SJCRH30 (cell line): ENCODE results near the gene PNMA6E. TPM values are rescaled to one million over a fixed set of nuclear protein-coding genes. Genes with fewer than 3 reads are reported as not detected.

ENCODE experiments used
- DNase-seq, 2 experiments: peaks; one replicate each; pipeline ENCODE4 v3.0.0-alpha.2; 2015 to 2020
- H3K27ac ChIP-seq: fragments of 250-450 bp; sonication (Bioruptor Pico); 2 replicates; pipeline ENCODE4 v1.5.1; 2020; ENCODE audit warnings: mild to moderate bottlenecking, moderate library complexity
- H3K27me3 ChIP-seq: fragments of 250-450 bp; sonication (Bioruptor Pico); 2 replicates; pipeline ENCODE4 v1.5.1; 2020; ENCODE audit warnings: mild to moderate bottlenecking, moderate library complexity
- H3K36me3 ChIP-seq: fragments of 250-450 bp; sonication (Bioruptor Pico); 2 replicates; pipeline ENCODE4 v1.5.1; 2020; ENCODE audit warnings: mild to moderate bottlenecking, moderate library complexity
- H3K4me1 ChIP-seq: fragments of 250-450 bp; sonication (Bioruptor Pico); 2 replicates; pipeline ENCODE4 v1.5.1; 2020; ENCODE audit warnings: mild to moderate bottlenecking, moderate library complexity
- H3K4me3 ChIP-seq: fragments of 250-450 bp; sonication (Bioruptor Pico); 2 replicates; pipeline ENCODE4 v1.5.1; 2020; ENCODE audit warnings: mild to moderate bottlenecking, moderate library complexity
- H3K9me3 ChIP-seq: fragments of 250-450 bp; sonication (Bioruptor Pico); replicated peaks from 2 replicates; pipeline ENCODE4 v1.5.1; 2020; ENCODE audit warnings: mild to moderate bottlenecking, moderate library complexity
- total RNA-seq: library from RNA; depleted of rRNA; stranded (reverse); fragments of >200 nt; shearing (Covaris generic); gene quantifications from 2 replicates; pipeline ENCODE4 v1.2.3, GENCODE V29; 2014; rRNA removed

PNMA6E gene
- not detected in 2 replicates for total RNA-seq

GRCh38 chrX:153401133-153401764, at the start of gene PNMA6E:
Gene PNMA6E, minus strand, starts transcription at chrX:153401350. Its CDS starts 2,501 bp downstream, at chrX:153398849.
- H3K4me1 ChIP-seq, result no peaks in the 10 kb centered on the region
- no peak within 1 kb of the TSS for H3K4me3 ChIP-seq
- no peak within 1 kb of the TSS for H3K27ac ChIP-seq
- no peaks in the 10 kb centered on the region for H3K27me3 ChIP-seq
- no peaks in the 10 kb centered on the region for H3K36me3 ChIP-seq
- H3K9me3 ChIP-seq, result no peaks in the 10 kb centered on the region
- no peak for DNase-seq

- no peaks in the 10 kb centered on the region for H3K4me1 ChIP-seq
- no peak for DNase-seq
- no peaks in the 10 kb centered on the region for H3K9me3 ChIP-seq
- no peak overlapping the region for H3K4me3 ChIP-seq
- H3K27ac ChIP-seq, result no peak overlapping the region
- no peaks in the 10 kb centered on the region for H3K27me3 ChIP-seq
- no peaks in the 10 kb centered on the region for H3K36me3 ChIP-seq
Observed at GRCh38 chrX:153450949-153451277, 49.8 kb upstream of the PNMA6E start.

- Histone ChIP-seq H3K36me3 (no peaks in the 10 kb centered on the region), H3K9me3 (no peaks in the 10 kb centered on the region), H3K27me3 (no peaks in the 10 kb centered on the region), H3K4me1 (no peaks in the 10 kb centered on the region), H3K4me3 (no peak overlapping the region), H3K27ac (peak overlapping the region; percentile 41)
- no peak for DNase-seq
Observed at GRCh38 chrX:153450114-153450948, 49.2 kb upstream of the PNMA6E start.

- H3K4me3 ChIP-seq, result no peak overlapping the region
- no peaks in the 10 kb centered on the region for H3K27me3 ChIP-seq
- no peaks in the 10 kb centered on the region for H3K36me3 ChIP-seq
- H3K27ac ChIP-seq, result peak overlapping the region; percentile 41
- H3K9me3 ChIP-seq, result no peaks in the 10 kb centered on the region
- peak; percentile 34 to 67 for DNase-seq
- no peaks in the 10 kb centered on the region for H3K4me1 ChIP-seq
Observed at GRCh38 chrX:153449368-153450113, 48.4 kb upstream of the PNMA6E start.

GRCh38 chrX:153448556-153449367, 47.6 kb upstream of the PNMA6E start:
- Histone ChIP-seq H3K4me3 (no peak overlapping the region), H3K4me1 (no peaks in the 10 kb centered on the region), H3K9me3 (no peaks in the 10 kb centered on the region), H3K27ac (no peak overlapping the region), H3K27me3 (no peaks in the 10 kb centered on the region), H3K36me3 (no peaks in the 10 kb centered on the region)
- no peak for DNase-seq

GRCh38 chrX:153447581-153447960, 46.4 kb upstream of the PNMA6E start:
- H3K4me1 ChIP-seq, result no peaks in the 10 kb centered on the region

GRCh38 chrX:153446950-153447580, 45.9 kb upstream of the PNMA6E start:
- Histone ChIP-seq H3K9me3 (no peaks in the 10 kb centered on the region), H3K4me3 (no peak overlapping the region), H3K36me3 (no peaks in the 10 kb centered on the region), H3K4me1 (no peaks in the 10 kb centered on the region), H3K27me3 (no peaks in the 10 kb centered on the region), H3K27ac (no peak overlapping the region)
- no peak for DNase-seq

More at GRCh38 chrX:153447581-153447960, 46.4 kb upstream of the PNMA6E start:
- DNase-seq, result no peak
- H3K36me3 ChIP-seq, result no peaks in the 10 kb centered on the region
- H3K27me3 ChIP-seq, result no peaks in the 10 kb centered on the region
- no peak overlapping the region for H3K4me3 ChIP-seq
- H3K27ac ChIP-seq, result no peak overlapping the region
- no peaks in the 10 kb centered on the region for H3K9me3 ChIP-seq

GRCh38 chrX:153446636-153446936, 45.4 kb upstream of the PNMA6E start:
- no peaks in the 10 kb centered on the region for H3K27me3 ChIP-seq
- no peaks in the 10 kb centered on the region for H3K36me3 ChIP-seq
- no peak overlapping the region for H3K4me3 ChIP-seq
- no peak for DNase-seq
- no peaks in the 10 kb centered on the region for H3K4me1 ChIP-seq
- no peak overlapping the region for H3K27ac ChIP-seq
- no peaks in the 10 kb centered on the region for H3K9me3 ChIP-seq

- Histone ChIP-seq H3K9me3 (no peaks in the 10 kb centered on the region), H3K4me3 (no peak within 1 kb of the TSS), H3K27me3 (no peaks in the 10 kb centered on the region), H3K36me3 (no peaks in the 10 kb centered on the region), H3K4me1 (no peaks in the 10 kb centered on the region), H3K27ac (no peak within 1 kb of the TSS)
- no peak for DNase-seq
Observed at GRCh38 chrX:153445856-153446635, 44.9 kb upstream of the PNMA6E start, which contains the start of gene TREX2. Gene TREX2, minus strand, starts transcription at chrX:153446056. Its CDS starts 626 bp downstream, at chrX:153445430.

- Histone ChIP-seq H3K27ac (no peak overlapping the region), H3K4me1 (no peaks in the 10 kb centered on the region), H3K9me3 (no peaks in the 10 kb centered on the region), H3K36me3 (no peaks in the 10 kb centered on the region), H3K27me3 (no peaks in the 10 kb centered on the region), H3K4me3 (no peak overlapping the region)
- no peak for DNase-seq
Observed at GRCh38 chrX:153445106-153445855, 44.1 kb upstream of the PNMA6E start.

GRCh38 chrX:153444333-153445011, 43.3 kb upstream of the PNMA6E start:
- Histone ChIP-seq H3K9me3 (no peaks in the 10 kb centered on the region), H3K4me1 (no peaks in the 10 kb centered on the region), H3K27me3 (no peaks in the 10 kb centered on the region), H3K4me3 (no peak overlapping the region), H3K27ac (no peak overlapping the region), H3K36me3 (no peaks in the 10 kb centered on the region)
- DNase-seq, result no peak

- H3K36me3 ChIP-seq, result no peaks in the 10 kb centered on the region
- no peak for DNase-seq
- H3K27ac ChIP-seq, result no peak overlapping the region
- no peak overlapping the region for H3K4me3 ChIP-seq
- H3K27me3 ChIP-seq, result no peaks in the 10 kb centered on the region
- H3K4me1 ChIP-seq, result no peaks in the 10 kb centered on the region
- no peaks in the 10 kb centered on the region for H3K9me3 ChIP-seq
Observed at GRCh38 chrX:153443476-153444332, 42.6 kb upstream of the PNMA6E start.
